Uterus (tissue), 2 donors: ENCODE measurements around the gene IDH3B.

Experiments used
- POLR2A ChIP-seq, 2 donors: fragments of 450-650 bp; IDR thresholded peaks; one replicate each; pipeline ENCODE4 v1.6.1; 2016; ENCODE audit warnings: antibody characterized with exemption in 2 of 2, mild to moderate bottlenecking in 1 of 2, moderate library complexity in 1 of 2
- TF ChIP-seq, protein P1 (sequence below), 4 experiments: fragments of 200-600 bp in 2 of 4; fragments of 450-650 bp in 2 of 4; sonication (generic) in 2 of 4; IDR thresholded peaks; one replicate each; pipeline ENCODE4 v1.5.1; 2016 to 2019; ENCODE audit warnings: antibody characterized with exemption in 4 of 4, mild to moderate bottlenecking in 2 of 4, moderate library complexity in 1 of 4

DNA sequence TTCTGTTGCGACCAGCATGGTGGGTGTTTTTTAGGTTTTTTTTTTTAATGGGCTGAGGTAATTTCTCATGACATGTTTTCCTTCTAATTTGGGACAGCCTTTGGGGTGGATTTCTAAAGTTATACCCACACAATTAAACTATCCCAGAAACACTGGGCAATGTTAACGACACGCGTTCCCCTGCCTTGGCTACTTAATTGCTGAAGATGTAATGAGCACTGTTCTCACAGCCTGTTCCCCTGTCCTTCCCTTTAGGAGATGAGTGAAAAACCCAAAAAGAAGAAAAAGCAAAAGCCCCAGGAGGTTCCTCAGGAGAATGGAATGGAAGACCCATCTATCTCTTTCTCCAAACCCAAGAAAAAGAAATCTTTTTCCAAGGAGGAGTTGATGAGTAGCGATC, 6.3 kb downstream of the IDH3B start:
- TF ChIP-seq, protein P1, sequence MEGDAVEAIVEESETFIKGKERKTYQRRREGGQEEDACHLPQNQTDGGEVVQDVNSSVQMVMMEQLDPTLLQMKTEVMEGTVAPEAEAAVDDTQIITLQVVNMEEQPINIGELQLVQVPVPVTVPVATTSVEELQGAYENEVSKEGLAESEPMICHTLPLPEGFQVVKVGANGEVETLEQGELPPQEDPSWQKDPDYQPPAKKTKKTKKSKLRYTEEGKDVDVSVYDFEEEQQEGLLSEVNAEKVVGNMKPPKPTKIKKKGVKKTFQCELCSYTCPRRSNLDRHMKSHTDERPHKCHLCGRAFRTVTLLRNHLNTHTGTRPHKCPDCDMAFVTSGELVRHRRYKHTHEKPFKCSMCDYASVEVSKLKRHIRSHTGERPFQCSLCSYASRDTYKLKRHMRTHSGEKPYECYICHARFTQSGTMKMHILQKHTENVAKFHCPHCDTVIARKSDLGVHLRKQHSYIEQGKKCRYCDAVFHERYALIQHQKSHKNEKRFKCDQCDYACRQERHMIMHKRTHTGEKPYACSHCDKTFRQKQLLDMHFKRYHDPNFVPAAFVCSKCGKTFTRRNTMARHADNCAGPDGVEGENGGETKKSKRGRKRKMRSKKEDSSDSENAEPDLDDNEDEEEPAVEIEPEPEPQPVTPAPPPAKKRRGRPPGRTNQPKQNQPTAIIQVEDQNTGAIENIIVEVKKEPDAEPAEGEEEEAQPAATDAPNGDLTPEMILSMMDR (IDR thresholded peaks at IDR 0.05), result no peak
- TF ChIP-seq POLR2A (IDR thresholded peaks at IDR 0.05), result no peak
